GM12892 (cell line): ENCODE measurements around the gene COG7.

ENCODE experiments used
- POLR2A ChIP-seq: IDR thresholded peaks from 2 replicates; pipeline ENCODE4 v1.6.1; 2011; ENCODE audit warnings: low read depth, low read length, control low read depth
- POLR2AphosphoS5 ChIP-seq: IDR thresholded peaks from 2 replicates; pipeline ENCODE4 v1.6.1; 2011; ENCODE audit warnings: low read depth, low read length, control low read depth
- TAF1 ChIP-seq: IDR thresholded peaks from 2 replicates; pipeline ENCODE4 v1.6.1; 2011; ENCODE audit warnings: low read depth, mild to moderate bottlenecking, control low read depth, low read length, borderline replicate concordance

DNA sequence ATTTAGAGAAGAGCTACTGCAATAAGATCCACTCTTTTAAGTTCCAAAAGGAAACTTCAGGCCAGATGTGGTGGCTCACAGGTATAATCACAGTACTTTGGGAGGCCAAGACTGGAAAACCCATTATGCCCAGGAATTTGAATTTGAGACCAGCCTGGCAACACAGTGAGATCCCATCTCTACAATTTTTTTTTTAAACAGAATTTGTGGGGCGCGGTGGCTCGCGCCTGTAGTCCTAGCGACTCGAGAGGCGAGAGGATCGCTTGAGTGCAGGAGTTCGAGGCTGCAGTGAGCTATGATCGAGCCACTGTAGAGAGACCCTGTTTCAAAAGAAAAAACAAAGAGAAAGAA, 793 bp downstream of the COG7 start:
- no peak for TF ChIP-seq POLR2A
- TF ChIP-seq POLR2AphosphoS5: no peak
- TF ChIP-seq TAF1: no peak
